Esophagus mucosa (tissue), 1 donor: ENCODE measurements around the gene XXYLT1. TPM values are rescaled to one million over a fixed set of nuclear protein-coding genes. Genes with fewer than 3 reads are reported as not detected.
"Not testable (repeated sequence)": the region's sequence is repeated elsewhere in the genome, so short reads cannot be mapped to it uniquely, and the experiment has no call there.

Experiments
- ATAC-seq: fragments of 200-7000 bp; cut with Tn5 transposase; one replicate; pipeline ENCODE4 v1.9.1; 2020
- total RNA-seq: library from RNA; stranded (reverse); gene quantifications from one replicate; pipeline ENCODE4 v1.2.4, GENCODE V29; 2023
- donor health status: DM: yes; HTN: yes; CAD: no.

The XXYLT1 gene
- total RNA-seq, 1 donor from 2014 or later: 12.7 TPM

- peak; percentile 64 for ATAC-seq
Measured at GRCh38 chr3:195094191-195094921, 176.6 kb downstream of the XXYLT1 start.

- peak; percentile 12 for ATAC-seq
Measured at GRCh38 chr3:195093731-195094130, 177.2 kb downstream of the XXYLT1 start.

GRCh38 chr3:195087840-195088601, 182.9 kb downstream of the XXYLT1 start:
- ATAC-seq: not testable (repeated sequence)

- peak; percentile 71 for ATAC-seq
Measured at GRCh38 chr3:195087328-195087727, 183.6 kb downstream of the XXYLT1 start.

GRCh38 chr3:195086885-195087284, 184.1 kb downstream of the XXYLT1 start:
- ATAC-seq: peak; percentile 82

- ATAC-seq: no peak
Measured at GRCh38 chr3:195086341-195086740, 184.6 kb downstream of the XXYLT1 start.

GRCh38 chr3:195085356-195086130, 185.4 kb downstream of the XXYLT1 start:
- no peak for ATAC-seq

GRCh38 chr3:195084746-195085145, 186.2 kb downstream of the XXYLT1 start:
- ATAC-seq: no peak

- no peak for ATAC-seq
Measured at GRCh38 chr3:195083659-195084058, 187.3 kb downstream of the XXYLT1 start.

GRCh38 chr3:195082811-195083210, 188.1 kb downstream of the XXYLT1 start:
- ATAC-seq: no peak

GRCh38 chr3:195081242-195081963, 189.6 kb downstream of the XXYLT1 start:
- no peak for ATAC-seq

- ATAC-seq: peak; percentile 11
Measured at GRCh38 chr3:195080571-195081151, 190.3 kb downstream of the XXYLT1 start.

- no peak for ATAC-seq
Measured at GRCh38 chr3:195080125-195080524, 190.8 kb downstream of the XXYLT1 start.

- no peak for ATAC-seq
Measured at GRCh38 chr3:195079636-195080035, 191.3 kb downstream of the XXYLT1 start.

GRCh38 chr3:195078891-195079440, 192.0 kb downstream of the XXYLT1 start:
- no peak for ATAC-seq

- no peak for ATAC-seq
Measured at GRCh38 chr3:195077611-195078540, 193.1 kb downstream of the XXYLT1 start.

- ATAC-seq: no peak
Measured at GRCh38 chr3:195076981-195077610, 193.9 kb downstream of the XXYLT1 start.

GRCh38 chr3:195075941-195076875, 194.8 kb downstream of the XXYLT1 start:
- no peak for ATAC-seq
